ENCODE results near the gene RXRA.

RXRA gene

GRCh38 chr9:134436911-134437310 is 110.7 kb downstream of the RXRA start:
- Histone ChIP-seq H3K9me3 (ENCODE audit: control insufficient read depth, low read length) (no peaks in the 10 kb centered on the region), H3K79me2 (no peaks in the 10 kb centered on the region), H3K4me1 (peaks cover 38% of the 10 kb centered on the region), H3K27me3 (ENCODE audit: control insufficient read depth, insufficient read depth, low read length) (no peaks in the 10 kb centered on the region), H3K4me3 (ENCODE audit: low read depth, low read length) (no peak overlapping the region), H3K4me2 (ENCODE audit: low read length) (no peak overlapping the region), H3K9ac (no peak overlapping the region), H2AFZ (no peak overlapping the region), H3K27ac (peak overlapping the region; percentile 95), H3K36me3 (ENCODE audit: control insufficient read depth, insufficient read depth, low read length) (no peaks in the 10 kb centered on the region)
- TF ChIP-seq, protein P1, sequence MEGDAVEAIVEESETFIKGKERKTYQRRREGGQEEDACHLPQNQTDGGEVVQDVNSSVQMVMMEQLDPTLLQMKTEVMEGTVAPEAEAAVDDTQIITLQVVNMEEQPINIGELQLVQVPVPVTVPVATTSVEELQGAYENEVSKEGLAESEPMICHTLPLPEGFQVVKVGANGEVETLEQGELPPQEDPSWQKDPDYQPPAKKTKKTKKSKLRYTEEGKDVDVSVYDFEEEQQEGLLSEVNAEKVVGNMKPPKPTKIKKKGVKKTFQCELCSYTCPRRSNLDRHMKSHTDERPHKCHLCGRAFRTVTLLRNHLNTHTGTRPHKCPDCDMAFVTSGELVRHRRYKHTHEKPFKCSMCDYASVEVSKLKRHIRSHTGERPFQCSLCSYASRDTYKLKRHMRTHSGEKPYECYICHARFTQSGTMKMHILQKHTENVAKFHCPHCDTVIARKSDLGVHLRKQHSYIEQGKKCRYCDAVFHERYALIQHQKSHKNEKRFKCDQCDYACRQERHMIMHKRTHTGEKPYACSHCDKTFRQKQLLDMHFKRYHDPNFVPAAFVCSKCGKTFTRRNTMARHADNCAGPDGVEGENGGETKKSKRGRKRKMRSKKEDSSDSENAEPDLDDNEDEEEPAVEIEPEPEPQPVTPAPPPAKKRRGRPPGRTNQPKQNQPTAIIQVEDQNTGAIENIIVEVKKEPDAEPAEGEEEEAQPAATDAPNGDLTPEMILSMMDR (IDR thresholded peaks at IDR 0.05) = no peak

DNA sequence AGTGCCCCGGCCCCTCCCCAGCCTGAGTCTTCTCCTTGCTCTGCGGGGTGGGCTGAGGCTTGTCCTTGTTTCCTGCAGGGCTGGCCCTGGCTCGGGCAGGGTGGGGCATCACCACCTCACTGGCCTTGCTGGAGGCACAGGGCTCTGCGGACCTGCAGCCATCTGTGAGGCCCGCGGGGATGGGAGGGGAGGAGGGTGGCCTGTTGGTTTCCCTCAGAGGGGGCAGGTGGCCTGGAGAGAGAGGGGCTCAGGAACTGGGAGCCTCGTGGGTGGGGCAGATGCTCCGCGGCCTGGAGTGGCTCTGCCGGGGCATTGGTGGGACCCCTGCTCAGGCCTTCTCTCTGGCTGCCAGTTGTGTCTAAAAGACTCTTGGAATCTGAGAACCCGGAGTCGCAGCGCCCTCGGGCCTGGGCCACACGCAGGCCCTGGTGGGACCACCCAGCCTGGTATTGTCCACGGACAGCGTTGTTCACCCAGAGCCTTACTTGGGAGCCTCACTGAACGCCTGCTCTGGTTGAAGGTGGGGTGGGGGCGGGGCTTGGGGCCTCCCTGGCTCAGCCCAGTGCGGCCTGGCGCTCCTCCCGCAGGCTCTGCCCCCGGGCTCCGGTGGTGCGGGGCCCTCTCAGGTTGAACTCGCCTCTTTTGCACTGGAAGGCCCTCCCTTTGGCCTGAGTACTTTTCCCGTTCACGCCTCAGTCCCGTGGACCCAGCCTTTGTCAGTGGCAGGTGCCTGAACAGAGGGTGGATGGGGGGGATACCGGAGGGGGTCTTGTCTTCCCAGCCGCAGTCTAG is 111.3 kb downstream of the RXRA start:
- H3K9me3 ChIP-seq (ENCODE audit: control insufficient read depth, low read length) = no peaks in the 10 kb centered on the region
- H3K27me3 ChIP-seq (ENCODE audit: control insufficient read depth, insufficient read depth, low read length) = no peaks in the 10 kb centered on the region
- no peaks in the 10 kb centered on the region for H3K36me3 ChIP-seq (ENCODE audit: control insufficient read depth, insufficient read depth, low read length)
- TF ChIP-seq, protein P1 (IDR thresholded peaks at IDR 0.05) = no peak
- H3K9ac ChIP-seq = no peak overlapping the region
- H3K4me3 ChIP-seq (ENCODE audit: low read depth, low read length) = no peak overlapping the region
- H3K4me1 ChIP-seq = peaks cover 40% of the 10 kb centered on the region
- H2AFZ ChIP-seq = no peak overlapping the region
- no peak overlapping the region for H3K4me2 ChIP-seq (ENCODE audit: low read length)
- H3K27ac ChIP-seq = peak overlapping the region; percentile 95
- no peaks in the 10 kb centered on the region for H3K79me2 ChIP-seq

DNA sequence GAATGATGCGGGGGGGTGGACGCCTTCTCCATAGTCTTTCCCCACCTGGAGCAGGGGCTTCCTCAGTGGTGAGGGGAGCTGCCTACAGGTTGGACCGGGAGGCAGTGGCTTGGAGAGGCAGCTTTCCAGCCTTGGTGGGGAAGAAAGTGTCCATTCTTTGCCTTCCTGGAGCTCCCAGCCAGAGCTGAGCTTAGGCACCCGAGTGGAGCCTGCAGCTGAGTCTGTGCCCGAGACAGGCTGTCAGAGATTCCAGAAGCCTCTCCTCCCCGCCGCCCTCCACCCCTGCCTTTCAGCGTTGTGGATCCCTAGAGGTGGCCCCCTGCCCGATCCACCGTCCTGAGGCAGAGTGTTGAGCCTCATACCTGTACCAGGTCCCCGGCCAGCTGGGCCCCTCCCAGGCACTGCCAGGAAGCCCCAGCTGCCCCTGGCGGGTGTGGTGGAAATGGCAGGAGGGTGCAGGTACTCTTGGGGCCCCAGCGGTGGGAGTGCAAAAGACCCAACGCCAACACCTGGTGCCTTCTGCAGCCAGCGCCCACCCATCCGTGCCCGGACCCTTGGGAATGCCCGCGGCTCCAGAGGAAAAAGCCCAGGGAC is 112.0 kb downstream of the RXRA start:
- no peak overlapping the region for H2AFZ ChIP-seq
- H3K4me1 ChIP-seq = peaks cover 47% of the 10 kb centered on the region
- H3K9ac ChIP-seq = no peak overlapping the region

DNA sequence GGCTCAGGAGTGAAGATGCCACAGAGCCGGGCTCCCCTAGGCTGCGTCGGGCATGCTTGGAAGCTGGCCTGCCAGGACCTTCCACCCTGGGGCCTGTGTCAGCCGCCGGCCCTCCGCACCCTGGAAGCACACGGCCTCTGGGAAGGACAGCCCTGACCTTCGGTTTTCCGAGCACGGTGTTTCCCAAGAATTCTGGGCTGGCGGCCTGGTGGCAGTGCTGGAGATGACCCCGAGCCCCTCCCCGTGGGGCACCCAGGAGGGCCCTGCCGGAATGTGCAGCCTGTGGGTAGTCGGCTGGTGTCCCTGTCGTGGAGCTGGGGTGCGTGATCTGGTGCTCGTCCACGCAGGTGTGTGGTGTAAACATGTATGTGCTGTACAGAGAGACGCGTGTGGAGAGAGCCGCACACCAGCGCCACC is 113.1 kb downstream of the RXRA start:
- no peaks in the 10 kb centered on the region for H3K79me2 ChIP-seq
- H2AFZ ChIP-seq = no peak overlapping the region
- H3K9ac ChIP-seq = no peak overlapping the region
- no peak overlapping the region for H3K4me3 ChIP-seq (ENCODE audit: low read depth, low read length)
- no peaks in the 10 kb centered on the region for H3K36me3 ChIP-seq (ENCODE audit: control insufficient read depth, insufficient read depth, low read length)
- H3K27me3 ChIP-seq (ENCODE audit: control insufficient read depth, insufficient read depth, low read length) = no peaks in the 10 kb centered on the region
- H3K4me1 ChIP-seq = peaks cover 41% of the 10 kb centered on the region
- H3K9me3 ChIP-seq (ENCODE audit: control insufficient read depth, low read length) = no peaks in the 10 kb centered on the region
- H3K4me2 ChIP-seq (ENCODE audit: low read length) = no peak overlapping the region
- no peak overlapping the region for H3K27ac ChIP-seq
- TF ChIP-seq, protein P1 (IDR thresholded peaks at IDR 0.05) = no peak

More for the DNA sequence above, 112.0 kb downstream of the RXRA start:
- Histone ChIP-seq H3K79me2 (no peaks in the 10 kb centered on the region), H3K4me3 (ENCODE audit: low read depth, low read length) (no peak overlapping the region), H3K27me3 (ENCODE audit: control insufficient read depth, insufficient read depth, low read length) (no peaks in the 10 kb centered on the region), H3K9me3 (ENCODE audit: control insufficient read depth, low read length) (no peaks in the 10 kb centered on the region), H3K27ac (peak overlapping the region; percentile 95), H3K4me2 (ENCODE audit: low read length) (no peak overlapping the region), H3K36me3 (ENCODE audit: control insufficient read depth, insufficient read depth, low read length) (no peaks in the 10 kb centered on the region)
- TF ChIP-seq, protein P1 (IDR thresholded peaks at IDR 0.05) = no peak

All from parathyroid adenoma (tissue), 2 donors.